Rectal smooth muscle tissue (tissue), 1 donor: ENCODE measurements around the gene SPAG8.
A peak's percentile ranks its signal among the peaks of the same experiment; 100 is the strongest.

Experiments used
- H3K27ac ChIP-seq: one replicate; pipeline ENCODE4 v1.7.0; 2013; ENCODE audit warnings: low read depth, low read length, inconsistent platforms
- H3K27me3 ChIP-seq: one replicate; pipeline ENCODE4 v1.7.0; 2013; ENCODE audit warnings: low read length; ENCODE audit not compliant: control insufficient read depth, insufficient read depth
- H3K36me3 ChIP-seq: one replicate; pipeline ENCODE4 v1.7.0; 2013; ENCODE audit warnings: low read length; ENCODE audit not compliant: control insufficient read depth, insufficient read depth
- H3K4me1 ChIP-seq: one replicate; pipeline ENCODE4 v1.7.0; 2013; ENCODE audit warnings: low read length; ENCODE audit not compliant: control insufficient read depth, insufficient read depth
- H3K4me3 ChIP-seq: one replicate; pipeline ENCODE4 v1.7.0; 2013; ENCODE audit warnings: low read length
- H3K9ac ChIP-seq: one replicate; pipeline ENCODE4 v1.7.0; 2013; ENCODE audit warnings: low read length

Gene SPAG8

GRCh38 chr9:35814841-35815543, 2.9 kb upstream of the SPAG8 start, which contains the start of gene HINT2:
HINT2 (minus strand) TSS chr9:35815042; CDS start chr9:35814979, 63 bp downstream.
- H3K27ac ChIP-seq = peak within 1 kb of the TSS; percentile 95

DNA sequence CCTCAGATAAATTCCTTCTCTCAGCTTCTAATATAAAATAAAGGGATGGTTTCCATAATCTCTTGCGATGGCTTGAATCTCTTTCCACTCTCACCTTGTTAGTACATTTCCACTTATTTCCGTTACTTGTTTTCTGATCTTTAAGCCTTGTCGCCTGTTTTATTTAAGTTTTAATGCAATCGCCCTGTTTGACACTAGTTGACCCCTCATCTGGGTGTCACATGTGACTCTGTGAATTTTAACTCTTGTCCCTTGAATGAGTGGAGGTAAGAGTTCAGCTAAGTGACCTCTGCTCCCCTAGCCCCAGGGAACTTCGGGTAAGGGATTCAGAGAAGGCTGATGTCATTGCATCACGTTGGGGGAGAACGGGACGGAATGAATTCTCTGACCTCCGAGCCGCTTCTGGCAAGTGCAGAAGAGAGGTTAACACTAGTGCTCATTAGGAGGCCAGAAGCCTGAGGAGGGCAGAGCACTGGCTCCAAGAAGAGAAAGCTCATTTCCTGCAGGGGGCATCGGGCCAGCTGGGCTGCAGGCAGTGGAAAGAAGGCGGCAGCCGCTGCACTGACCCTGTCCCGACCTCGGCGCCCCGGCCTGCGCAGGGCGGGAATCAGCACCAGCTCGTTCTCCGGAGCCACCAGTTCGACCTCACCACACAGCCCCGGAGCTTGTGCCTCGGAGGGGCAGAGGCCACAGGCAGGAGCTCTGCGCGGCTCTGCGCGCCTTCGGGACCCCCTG, 2.2 kb upstream of the SPAG8 start:
- H3K4me1 ChIP-seq = peaks cover 16% of the 10 kb centered on the region
- H3K27ac ChIP-seq = peak overlapping the region; percentile 95
- no peaks in the 10 kb centered on the region for H3K27me3 ChIP-seq
- peak overlapping the region; percentile 91 for H3K9ac ChIP-seq
- H3K4me3 ChIP-seq = peak overlapping the region; percentile 89
- H3K36me3 ChIP-seq = peaks cover 3% of the 10 kb centered on the region

More at GRCh38 chr9:35814841-35815543, 2.9 kb upstream of the SPAG8 start, which contains the start of gene HINT2:
- Histone ChIP-seq H3K4me1 (peaks cover 16% of the 10 kb centered on the region), H3K4me3 (peak within 1 kb of the TSS; percentile 89), H3K9ac (peak within 1 kb of the TSS; percentile 91), H3K36me3 (no peaks in the 10 kb centered on the region), H3K27me3 (no peaks in the 10 kb centered on the region)

- peak overlapping the region; percentile 95 for H3K27ac ChIP-seq
- peaks cover 16% of the 10 kb centered on the region for H3K4me1 ChIP-seq
- H3K9ac ChIP-seq = no peak overlapping the region
- H3K4me3 ChIP-seq = peak overlapping the region; percentile 2
- no peaks in the 10 kb centered on the region for H3K27me3 ChIP-seq
- peaks cover 6% of the 10 kb centered on the region for H3K36me3 ChIP-seq
Measured at GRCh38 chr9:35813434-35814105, 1.5 kb upstream of the SPAG8 start.

GRCh38 chr9:35811381-35812024, 559 bp downstream of the SPAG8 start:
- H3K4me1 ChIP-seq = peaks cover 16% of the 10 kb centered on the region
- H3K4me3 ChIP-seq = peak overlapping the region; percentile 53
- H3K27ac ChIP-seq = no peak overlapping the region
- no peak overlapping the region for H3K9ac ChIP-seq
- H3K27me3 ChIP-seq = no peaks in the 10 kb centered on the region
- peaks cover 16% of the 10 kb centered on the region for H3K36me3 ChIP-seq

DNA sequence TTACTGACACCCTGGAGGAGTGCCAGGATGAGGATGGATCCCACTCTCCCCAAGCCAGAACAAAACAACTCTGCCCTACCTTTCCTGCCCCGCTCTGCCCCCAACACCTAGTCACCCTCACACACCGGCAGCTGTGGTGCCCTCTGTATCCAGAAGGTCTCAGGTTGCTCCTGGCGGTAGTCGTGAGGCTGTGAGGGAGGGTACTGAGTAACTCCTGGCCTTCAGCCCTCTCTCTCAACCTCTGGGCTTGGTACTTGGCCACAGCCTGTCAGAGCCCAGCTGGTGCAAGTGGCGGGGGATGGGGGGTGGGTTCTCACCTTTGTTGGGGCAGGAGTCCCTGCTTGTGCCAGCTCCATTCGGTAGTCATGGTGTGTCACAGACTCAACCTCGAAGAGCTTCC, 1.9 kb downstream of the SPAG8 start:
- peaks cover 28% of the 10 kb centered on the region for H3K36me3 ChIP-seq
- no peaks in the 10 kb centered on the region for H3K27me3 ChIP-seq
- no peak overlapping the region for H3K27ac ChIP-seq
- H3K9ac ChIP-seq = no peak overlapping the region
- no peak overlapping the region for H3K4me3 ChIP-seq
- peaks cover 16% of the 10 kb centered on the region for H3K4me1 ChIP-seq

DNA sequence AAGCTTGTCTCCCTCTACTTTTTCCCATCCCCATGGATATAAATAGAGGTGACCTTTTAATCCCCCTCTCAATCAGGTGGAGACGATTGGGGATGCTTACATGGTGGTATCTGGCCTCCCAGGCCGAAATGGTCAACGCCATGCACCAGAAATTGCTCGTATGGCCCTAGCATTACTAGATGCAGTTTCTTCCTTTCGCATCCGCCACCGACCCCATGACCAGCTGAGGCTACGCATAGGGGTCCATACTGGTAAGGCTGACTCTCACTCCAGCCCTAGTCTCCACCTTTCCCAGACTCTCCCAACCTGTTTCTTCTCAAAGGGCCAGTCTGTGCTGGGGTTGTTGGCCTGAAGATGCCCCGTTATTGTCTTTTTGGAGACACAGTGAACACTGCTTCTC, 3.6 kb downstream of the SPAG8 start:
- no peak overlapping the region for H3K27ac ChIP-seq
- H3K4me1 ChIP-seq = peaks cover 7% of the 10 kb centered on the region
- H3K27me3 ChIP-seq = no peaks in the 10 kb centered on the region
- H3K9ac ChIP-seq = no peak overlapping the region
- no peak overlapping the region for H3K4me3 ChIP-seq
- H3K36me3 ChIP-seq = peaks cover 29% of the 10 kb centered on the region

GRCh38 chr9:35806101-35806500, 6.0 kb downstream of the SPAG8 start:
- Histone ChIP-seq H3K4me3 (no peak overlapping the region), H3K4me1 (no peaks in the 10 kb centered on the region), H3K36me3 (peaks cover 40% of the 10 kb centered on the region), H3K9ac (no peak overlapping the region), H3K27ac (no peak overlapping the region), H3K27me3 (no peaks in the 10 kb centered on the region)

DNA sequence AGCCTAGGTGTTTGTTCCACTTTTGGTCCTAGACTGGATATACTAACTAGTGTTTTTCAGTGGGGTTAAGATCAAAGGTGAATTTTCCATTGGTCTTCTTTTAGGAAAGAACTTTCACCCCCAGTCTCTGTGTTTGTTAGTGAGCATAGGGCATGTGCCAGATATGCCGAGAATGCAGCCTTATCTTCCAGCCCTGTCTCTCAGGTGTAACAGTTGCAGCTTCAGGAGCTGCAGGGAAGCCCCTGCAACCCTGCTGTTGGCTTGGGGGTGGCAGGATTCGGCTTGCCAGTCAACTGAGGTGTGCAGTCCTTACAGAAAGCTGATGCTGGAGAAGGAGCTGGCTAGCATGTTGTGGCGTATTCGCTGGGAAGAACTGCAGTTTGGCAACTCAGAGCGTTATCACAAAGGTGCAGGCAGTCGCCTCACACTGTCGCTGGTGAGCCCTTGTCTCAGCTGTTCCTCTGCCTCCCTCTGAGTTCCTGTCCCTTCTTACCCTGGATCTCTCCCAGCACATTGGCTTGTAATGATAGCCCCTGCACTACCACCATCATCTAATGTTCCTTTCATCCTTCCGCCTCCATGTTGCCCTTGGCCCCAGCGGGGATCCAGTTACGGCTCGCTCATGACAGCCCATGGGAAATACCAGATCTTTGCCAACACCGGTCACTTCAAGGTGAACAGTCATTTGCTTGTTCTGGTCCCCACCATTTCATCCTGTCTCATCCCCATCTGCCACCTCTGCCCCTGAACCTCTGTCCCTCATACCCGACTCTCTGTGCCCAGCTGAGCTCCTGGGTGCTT, 10.5 kb downstream of the SPAG8 start:
- peaks cover 28% of the 10 kb centered on the region for H3K36me3 ChIP-seq
- H3K27me3 ChIP-seq = no peaks in the 10 kb centered on the region
- no peaks in the 10 kb centered on the region for H3K4me1 ChIP-seq
- H3K4me3 ChIP-seq = no peak overlapping the region
- H3K27ac ChIP-seq = no peak overlapping the region
- no peak overlapping the region for H3K9ac ChIP-seq

DNA sequence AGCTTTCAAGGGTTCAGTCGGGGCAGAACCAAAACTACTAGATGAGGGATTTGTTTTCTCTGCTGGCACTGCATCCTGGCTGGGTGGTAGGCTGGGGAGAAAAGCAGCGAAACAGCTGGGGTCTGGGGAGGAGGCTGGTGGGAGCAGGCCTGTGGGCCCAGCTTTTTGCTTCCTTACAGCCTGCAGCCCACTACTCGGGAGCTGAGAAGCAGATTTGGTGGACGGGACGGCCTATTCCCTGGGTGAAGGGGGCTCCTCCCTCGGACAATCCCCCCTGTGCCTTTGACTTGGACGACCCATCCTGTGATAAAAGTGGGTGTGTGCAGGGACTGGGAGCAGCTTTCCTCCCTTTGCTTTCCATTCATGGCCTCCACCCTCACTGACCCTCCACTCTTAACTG, 11.5 kb downstream of the SPAG8 start:
- Histone ChIP-seq H3K27me3 (no peaks in the 10 kb centered on the region), H3K27ac (no peak overlapping the region), H3K9ac (no peak overlapping the region), H3K4me1 (no peaks in the 10 kb centered on the region), H3K4me3 (no peak overlapping the region), H3K36me3 (peaks cover 20% of the 10 kb centered on the region)

DNA sequence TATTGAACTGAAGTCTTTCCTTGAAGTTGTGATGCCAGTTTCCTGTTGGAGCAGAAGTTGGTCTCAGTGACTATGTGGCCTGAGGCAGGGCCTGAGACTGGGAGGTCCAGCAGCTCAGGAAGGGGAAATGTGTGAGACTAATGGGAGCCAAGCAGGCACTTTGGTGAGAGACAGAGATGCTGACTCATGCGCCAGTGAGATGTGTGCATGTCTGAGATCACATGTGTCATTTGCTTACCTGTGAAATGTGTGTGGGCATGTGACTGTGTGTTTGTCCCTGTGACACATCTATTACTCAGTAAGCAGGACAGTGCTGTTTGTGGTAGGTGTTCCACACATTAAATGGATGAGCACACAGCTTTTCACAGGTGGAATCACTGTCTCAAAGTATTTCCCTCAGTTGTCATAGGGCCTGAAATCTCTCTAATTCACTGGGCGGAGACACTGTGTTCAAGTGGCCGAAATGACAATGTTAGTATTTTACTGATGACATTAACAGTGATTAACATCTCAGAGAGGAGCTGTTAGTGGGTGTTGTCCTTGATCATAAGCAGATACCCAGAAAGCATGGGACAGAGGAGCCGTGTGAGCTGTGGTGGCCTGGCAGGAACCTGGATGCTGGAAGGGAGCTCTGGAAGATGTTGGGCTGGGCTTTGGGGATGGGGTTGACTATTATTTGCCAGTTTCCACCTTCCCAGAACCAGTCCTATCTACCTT, 13.2 kb downstream of the SPAG8 start:
- Histone ChIP-seq H3K9ac (no peak overlapping the region), H3K4me3 (no peak overlapping the region), H3K27ac (no peak overlapping the region), H3K27me3 (no peaks in the 10 kb centered on the region), H3K4me1 (peaks cover 2% of the 10 kb centered on the region), H3K36me3 (peaks cover 14% of the 10 kb centered on the region)
